Myocyte (in vitro differentiated cells): ENCODE results near the gene SEPTIN1. TPM values are rescaled to one million over a fixed set of nuclear protein-coding genes. Genes with fewer than 3 reads are reported as not detected.
"Not testable (repeated sequence)": the region's sequence is repeated elsewhere in the genome, so short reads cannot be mapped to it uniquely, and the experiment has no call there.

Source experiments
- DNase-seq: peaks from one replicate; pipeline ENCODE4 v3.0.0-alpha.2; 2012; ENCODE audit warnings: low read depth
- total RNA-seq: library from RNA; depleted of rRNA; stranded (reverse); fragments of >200 nt; gene quantifications from 2 replicates; pipeline ENCODE4 v1.2.3, GENCODE V29; 2014

Gene SEPTIN1
- total RNA-seq, 1 donor from 2014 or later, result 0.13 TPM

- peak; percentile 52 for DNase-seq
Observed at GRCh38 chr16:30341971-30342370, 40.4 kb downstream of the SEPTIN1 start.

DNA sequence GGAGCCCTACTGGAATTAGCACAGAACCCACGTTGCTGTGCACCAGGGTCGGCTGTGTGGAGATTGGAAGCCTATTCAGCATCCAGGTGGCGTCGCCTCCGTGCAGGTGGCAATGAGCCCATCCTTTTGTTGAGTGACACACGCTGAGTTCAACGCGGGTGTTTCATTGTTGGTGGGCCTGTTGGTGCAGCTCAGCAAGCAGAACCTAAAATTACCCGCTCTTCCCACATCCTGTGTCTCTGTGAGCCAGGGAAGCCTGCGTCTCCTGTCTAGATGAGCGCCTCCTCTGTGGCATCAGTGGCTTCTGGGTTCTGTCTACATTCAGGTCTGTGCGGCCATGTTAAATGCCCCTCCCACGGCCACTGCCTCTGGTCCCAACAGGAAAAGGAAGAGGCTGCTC lies 41.7 kb downstream of the SEPTIN1 start:
- no peak for DNase-seq

GRCh38 chr16:30338715-30339114 lies 43.6 kb downstream of the SEPTIN1 start:
- DNase-seq, result not testable (repeated sequence)

GRCh38 chr16:30337964-30338357 lies 44.4 kb downstream of the SEPTIN1 start:
- not testable (repeated sequence) for DNase-seq

- peak; percentile 77 for DNase-seq
Observed at GRCh38 chr16:30335598-30336474, 46.5 kb downstream of the SEPTIN1 start.

- peak; percentile 83 for DNase-seq
Observed at GRCh38 chr16:30335028-30335597, 47.2 kb downstream of the SEPTIN1 start.

DNA sequence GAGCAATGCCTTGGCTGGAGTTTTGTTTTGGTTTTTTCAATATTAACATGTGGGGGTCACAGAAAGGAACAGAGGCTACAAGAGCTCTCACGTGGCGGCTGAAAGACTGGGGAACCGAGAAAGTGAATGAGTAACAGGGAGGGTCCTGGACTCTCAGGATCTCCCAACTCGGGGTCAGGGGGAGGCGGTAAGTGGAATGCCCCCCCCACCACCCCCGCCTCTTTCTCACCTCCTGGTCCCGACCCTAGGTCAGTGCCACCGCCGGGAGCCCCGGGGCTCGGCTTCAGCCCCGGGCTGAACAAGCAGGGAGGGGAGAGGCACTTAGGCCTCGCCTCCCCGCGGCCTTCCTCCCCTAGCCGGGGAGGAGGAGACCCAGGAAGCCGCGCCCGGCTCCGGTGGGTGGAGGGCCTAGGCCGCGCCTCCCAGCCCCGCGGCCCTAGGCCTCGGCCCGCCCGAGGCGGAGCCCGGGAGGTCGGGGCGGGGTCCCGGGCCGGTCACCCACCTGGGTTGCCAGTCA lies 47.8 kb downstream of the SEPTIN1 start:
- peak; percentile 83 for DNase-seq

Other genes with a start within 250 kb of the SEPTIN1 start
- gene CORO1A, start 199.0 kb downstream of the SEPTIN1 start, total RNA-seq, result 0.21 and 1.5 TPM in 2 replicates
- 66.2 and 236 TPM in 2 replicates for gene BOLA2B, start 188.9 kb downstream of the SEPTIN1 start, total RNA-seq
- 12.7 and 26.6 TPM in 2 replicates for gene SLX1A, start 188.7 kb downstream of the SEPTIN1 start, total RNA-seq
- gene SULT1A3, start 183.3 kb downstream of the SEPTIN1 start, total RNA-seq, result 1.3 and 3.0 TPM in 2 replicates
- gene NPIPB13, start 134.1 kb downstream of the SEPTIN1 start, total RNA-seq, result 1.7 and 2.4 TPM in 2 replicates
- 41.1 and 51.1 TPM in 2 replicates for gene CD2BP2, start 27.3 kb downstream of the SEPTIN1 start, total RNA-seq
- gene TBC1D10B, start 12.1 kb downstream of the SEPTIN1 start, total RNA-seq, result 40.3 and 50.5 TPM in 2 replicates
- 6,226 and 7,274 TPM in 2 replicates for gene MYL11, start 7.8 kb downstream of the SEPTIN1 start, total RNA-seq
- 13.2 and 20.8 TPM in 2 replicates for gene ZNF48, start 12.9 kb upstream of the SEPTIN1 start, total RNA-seq
- 27.7 and 33.6 TPM in 2 replicates for gene ZNF771, start 25.0 kb upstream of the SEPTIN1 start, total RNA-seq
- gene DCTPP1, start 47.5 kb upstream of the SEPTIN1 start, total RNA-seq, result 8.6 and 12.5 TPM in 2 replicates
- gene SEPHS2, start 63.3 kb upstream of the SEPTIN1 start, total RNA-seq, result 6.8 and 7.8 TPM in 2 replicates
- gene ITGAL, start 90.2 kb upstream of the SEPTIN1 start, total RNA-seq, result not detected in 2 replicates
- gene ZNF768, start 144.0 kb upstream of the SEPTIN1 start, total RNA-seq, result 38.4 and 56.8 TPM in 2 replicates
- gene ZNF747, start 152.3 kb upstream of the SEPTIN1 start, total RNA-seq, result 11.9 and 14.0 TPM in 2 replicates
- 8.4 and 9.0 TPM in 2 replicates for gene ZNF764, start 175.8 kb upstream of the SEPTIN1 start, total RNA-seq
- 7.4 and 8.7 TPM in 2 replicates for gene ZNF688, start 189.2 kb upstream of the SEPTIN1 start, total RNA-seq
- 8.0 and 8.7 TPM in 2 replicates for gene ZNF785, start 203.1 kb upstream of the SEPTIN1 start, total RNA-seq
- 7.8 and 9.2 TPM in 2 replicates for gene ZNF689, start 227.8 kb upstream of the SEPTIN1 start, total RNA-seq